ENCODE measurements around the gene PALLD.

DNA sequence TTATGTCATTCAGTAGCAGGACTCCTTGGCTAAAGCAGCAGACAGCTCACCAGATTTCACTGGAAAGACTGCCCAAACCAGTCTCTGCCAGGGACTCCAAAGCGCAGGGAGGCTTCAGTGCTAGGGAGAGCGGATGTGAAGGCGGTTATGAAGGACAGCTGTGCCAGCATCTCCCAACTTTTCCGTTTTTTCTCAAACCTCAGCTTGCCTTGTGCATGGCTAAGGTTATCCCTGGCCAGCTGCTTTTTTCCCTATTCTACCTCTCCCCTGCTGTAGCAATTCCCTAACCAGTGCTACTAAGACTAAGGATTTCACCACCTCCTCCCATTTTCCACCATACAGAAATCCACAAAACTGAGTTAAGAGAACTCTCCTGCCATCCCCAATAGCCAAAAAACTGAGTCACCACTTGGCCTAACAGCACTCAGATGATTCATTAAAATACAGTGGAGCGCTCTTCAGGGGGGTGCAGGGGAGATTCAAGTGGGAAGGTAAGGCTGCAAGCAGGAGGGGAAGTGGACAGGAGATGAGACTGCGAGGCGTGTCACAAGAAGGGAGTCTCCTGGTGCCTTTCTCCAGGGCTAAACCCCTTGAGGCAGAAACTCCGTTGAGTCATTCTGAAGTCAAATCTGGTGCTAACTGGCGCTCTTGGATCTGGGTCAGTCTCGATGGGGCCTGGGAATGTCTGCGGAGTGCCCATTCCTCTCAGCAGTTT is 90.7 kb downstream of the PALLD start:
- no peak for TF ChIP-seq CTCF (optimal IDR thresholded peaks at IDR 0.05 in 1 of 3, IDR thresholded peaks at IDR 0.05 in 1 of 3, conservative IDR thresholded peaks at IDR 0.05 in 1 of 3; ENCODE audit: extremely low read depth in 1 of 3, insufficient read depth in 2 of 3, low read length in 3 of 3)
- no peak for TF ChIP-seq EZH2 (IDR thresholded peaks at IDR 0.05; ENCODE audit: low read length)

Data from keratinocyte (primary cell).